NCI-H526 (cell line): ENCODE data around the gene BAIAP3.

Source experiments
- DNase-seq, 2 experiments: peaks; one replicate each; lab custom pipeline; 2025; lab: John Stamatoyannopoulos, UW

BAIAP3 gene

DNA sequence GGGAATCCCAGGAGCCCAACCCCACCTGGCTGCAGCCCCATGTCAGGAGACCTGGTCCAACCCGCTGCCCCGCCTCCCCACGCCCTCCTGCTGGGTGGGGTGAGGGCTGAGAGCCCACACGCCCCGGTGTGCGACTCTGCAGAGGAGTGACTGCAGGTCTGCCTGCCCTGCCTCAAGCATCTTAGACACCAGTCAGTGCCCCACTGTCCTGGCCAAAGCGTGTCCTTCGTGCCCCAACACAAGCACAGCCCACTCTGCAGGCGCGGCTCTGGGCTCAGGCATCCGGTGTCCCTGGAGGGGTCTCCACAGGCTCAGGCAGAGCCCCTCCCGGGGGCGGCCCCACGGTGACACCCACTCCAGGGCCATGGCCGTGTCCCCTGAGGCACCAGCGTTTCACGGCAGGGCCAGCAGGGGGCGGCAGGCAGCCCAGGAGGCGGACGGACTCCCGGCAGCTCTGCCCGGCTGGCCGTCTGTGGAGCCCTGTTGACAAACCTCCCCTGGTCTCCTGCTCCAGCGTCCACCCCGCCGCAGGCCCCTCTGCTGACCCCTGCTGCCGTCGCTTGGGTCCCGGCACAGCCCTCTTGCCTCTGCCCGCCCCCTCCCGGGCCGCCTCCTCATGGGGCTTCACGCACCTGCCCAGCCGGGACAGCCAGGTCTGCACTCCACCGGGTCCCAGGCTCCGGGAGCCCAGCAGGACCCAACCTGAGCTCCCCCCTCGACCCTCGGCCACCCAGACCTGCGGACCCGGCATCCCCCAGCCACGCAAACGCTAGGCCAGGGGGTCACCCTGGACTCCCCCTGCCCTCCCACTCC lies 32.6 kb upstream of the BAIAP3 start:
- peak in 1 of 2 experiments; percentile 53 for DNase-seq

DNA sequence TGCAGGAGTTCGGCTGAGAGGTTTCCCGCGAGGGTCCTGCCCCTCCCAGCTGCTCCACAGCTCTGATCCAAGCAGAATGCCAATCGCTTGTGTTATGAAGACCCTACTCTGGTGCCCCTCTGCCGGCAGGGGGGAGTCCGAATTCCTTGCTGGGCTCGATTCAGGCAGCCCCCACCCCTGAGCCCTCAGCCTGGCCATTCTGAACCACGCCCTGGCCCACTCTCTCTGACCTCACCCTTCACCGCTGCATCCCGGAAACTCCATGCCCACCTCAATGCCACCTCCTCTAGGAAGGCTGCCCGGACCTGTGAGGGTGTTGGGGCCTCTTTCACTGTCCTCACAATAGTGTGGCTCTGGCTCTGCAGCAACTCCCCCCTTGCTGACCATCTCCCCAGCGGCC lies 31.9 kb upstream of the BAIAP3 start:
- DNase-seq: no peak

- no peak for DNase-seq
Observed at GRCh38 chr16:1305823-1306222, 27.6 kb upstream of the BAIAP3 start.

- DNase-seq: no peak
Observed at GRCh38 chr16:1306334-1306733, 27.1 kb upstream of the BAIAP3 start.

- no peak for DNase-seq
Observed at GRCh38 chr16:1308036-1308976, 25.1 kb upstream of the BAIAP3 start.

- DNase-seq: peak; percentile 88 to 93
Observed at GRCh38 chr16:1308977-1309885, 24.2 kb upstream of the BAIAP3 start, which contains the start of gene UBE2I. Gene UBE2I (plus strand): TSS chr16:1309636. CDS start chr16:1314031, 4,395 bp downstream.

GRCh38 chr16:1309888-1310831 lies 23.3 kb upstream of the BAIAP3 start:
- DNase-seq: no peak

GRCh38 chr16:1310832-1311200 lies 22.6 kb upstream of the BAIAP3 start:
- DNase-seq: no peak

- DNase-seq: no peak
Observed at GRCh38 chr16:1311212-1311737, 22.2 kb upstream of the BAIAP3 start.

DNA sequence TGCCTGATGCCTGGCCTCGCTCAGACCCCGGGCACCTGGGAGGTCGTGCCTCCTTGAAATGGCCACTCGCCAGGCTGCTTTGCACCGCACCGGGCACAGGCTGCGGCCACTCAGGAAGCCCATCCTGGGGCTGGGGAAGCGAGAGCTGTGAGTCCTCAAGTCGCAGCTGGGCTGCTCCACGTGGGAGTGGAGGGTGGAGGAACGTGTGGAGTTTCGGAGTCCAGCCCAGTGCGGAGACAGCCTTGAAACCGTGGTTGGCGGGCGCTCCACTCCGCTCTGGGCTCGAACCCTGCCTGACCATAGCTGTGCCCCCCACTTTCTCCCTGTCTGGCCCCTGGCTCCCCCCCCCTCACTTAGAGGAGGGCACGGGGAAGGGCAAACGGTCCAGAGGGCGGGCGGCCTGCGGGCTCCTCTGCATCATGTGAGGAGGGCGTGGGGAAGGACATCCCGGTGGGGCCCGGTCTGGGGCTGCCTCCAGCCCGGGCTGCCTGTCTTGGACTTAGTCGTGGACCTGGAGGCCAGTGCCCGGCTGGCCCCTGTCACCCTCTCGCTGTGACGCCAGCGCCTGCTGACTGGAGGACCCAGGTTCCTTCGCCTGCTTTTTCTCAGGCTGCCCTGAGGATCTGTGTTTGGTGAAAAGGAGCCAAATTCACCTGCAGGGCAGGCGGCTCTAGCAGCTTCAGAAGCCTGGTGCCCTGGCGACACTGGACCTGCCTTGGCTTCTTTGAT lies 21.5 kb upstream of the BAIAP3 start:
- no peak for DNase-seq

DNA sequence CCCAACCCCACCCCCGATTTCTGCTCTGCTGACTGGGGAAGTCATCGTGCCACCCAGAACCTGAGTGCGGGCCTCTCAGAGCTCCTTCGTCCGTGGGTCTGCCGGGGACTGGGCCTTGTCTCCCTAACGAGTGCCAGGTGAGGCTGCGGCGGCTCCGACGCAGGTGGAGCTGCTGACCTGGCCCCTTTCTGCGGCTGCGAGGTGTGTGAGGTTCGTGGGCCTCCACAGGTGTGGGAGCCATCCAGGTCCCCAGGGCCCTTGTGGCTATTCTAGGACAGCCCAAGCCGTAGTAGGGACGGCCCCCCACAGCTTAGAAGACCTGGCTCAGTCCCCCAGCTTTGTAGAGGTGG lies 21.0 kb upstream of the BAIAP3 start:
- no peak for DNase-seq

GRCh38 chr16:1312903-1313302 lies 20.5 kb upstream of the BAIAP3 start:
- DNase-seq: no peak

DNA sequence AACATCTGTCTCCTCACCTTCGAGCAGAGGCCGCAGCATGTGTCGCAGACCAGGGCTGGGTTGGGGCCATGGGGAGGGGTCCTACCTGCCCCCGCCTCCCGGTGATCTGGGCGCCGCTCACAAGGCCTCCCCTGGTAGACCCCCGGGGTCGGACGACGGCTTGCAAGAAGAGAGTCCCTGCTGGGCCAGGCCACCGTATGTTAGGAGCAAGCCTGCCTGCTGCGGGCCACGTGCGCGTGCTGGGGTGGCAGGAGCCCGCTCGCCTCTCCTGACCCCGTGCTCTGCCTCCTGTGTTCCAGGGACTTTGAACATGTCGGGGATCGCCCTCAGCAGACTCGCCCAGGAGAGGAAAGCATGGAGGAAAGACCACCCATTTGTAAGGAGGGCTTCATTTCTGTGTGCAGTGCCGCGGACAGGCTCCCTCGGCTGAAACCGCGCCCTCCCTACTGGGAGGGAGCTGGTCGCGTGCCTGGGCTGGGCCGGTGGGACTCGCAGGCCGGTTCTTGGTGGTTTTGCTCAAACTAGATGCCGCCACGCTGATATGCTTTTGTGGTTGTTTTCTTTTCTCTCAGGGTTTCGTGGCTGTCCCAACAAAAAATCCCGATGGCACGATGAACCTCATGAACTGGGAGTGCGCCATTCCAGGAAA lies 19.6 kb upstream of the BAIAP3 start:
- no peak for DNase-seq

- no peak for DNase-seq
Observed at GRCh38 chr16:1314399-1315068, 18.9 kb upstream of the BAIAP3 start.

- DNase-seq: no peak
Observed at GRCh38 chr16:1315081-1316032, 18.1 kb upstream of the BAIAP3 start.

GRCh38 chr16:1316033-1316405 lies 17.4 kb upstream of the BAIAP3 start:
- DNase-seq: no peak

DNA sequence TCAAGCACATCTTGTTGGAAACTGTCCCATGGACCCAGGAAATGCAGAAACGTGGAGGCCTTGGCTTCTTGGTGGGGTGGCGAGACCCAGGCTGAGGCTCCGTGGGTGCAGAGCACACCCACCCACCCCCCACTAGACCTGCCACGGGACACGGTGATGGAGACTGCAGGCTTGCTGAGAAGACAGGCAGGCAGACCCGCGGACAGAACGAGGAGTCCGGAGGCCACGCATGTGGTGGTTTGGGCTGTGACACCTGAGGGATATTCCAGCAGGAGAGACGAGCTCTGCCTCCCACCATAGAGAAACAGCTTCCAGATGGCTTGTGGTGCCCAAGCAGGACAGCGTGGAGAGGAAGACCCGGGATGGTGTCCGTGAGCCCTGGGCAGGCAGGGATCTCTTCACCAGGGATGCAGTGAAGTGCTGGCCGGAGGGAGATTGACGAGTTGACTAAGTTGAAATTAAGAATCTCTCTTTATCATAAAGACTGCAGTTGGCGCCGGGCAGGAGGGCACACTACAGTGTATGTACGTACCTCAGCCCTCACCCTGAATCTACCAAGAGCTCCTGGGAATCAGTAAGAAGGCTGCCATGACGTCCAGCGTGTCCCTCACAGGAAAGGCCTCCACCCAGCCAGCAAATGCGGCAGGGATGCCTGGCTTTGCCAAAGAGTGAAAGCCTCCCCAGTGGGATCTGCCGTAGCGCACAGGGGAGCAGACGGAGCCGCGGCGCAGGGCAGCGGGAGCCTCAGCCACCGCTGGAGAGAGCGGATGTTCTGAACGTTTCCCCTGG lies 15.8 kb upstream of the BAIAP3 start:
- no peak for DNase-seq
